ENCODE data around the gene POM121L2. TPM values are rescaled to one million over a fixed set of nuclear protein-coding genes. Genes with fewer than 3 reads are reported as not detected.
A peak's percentile ranks its signal among the peaks of the same experiment; 100 is the strongest.

Gene POM121L2
- total and polyA plus RNA-seq, 2 of the 13 experiments (the other 11 are each of a cell fraction or from before 2014, with no cell fraction given): not detected

DNA sequence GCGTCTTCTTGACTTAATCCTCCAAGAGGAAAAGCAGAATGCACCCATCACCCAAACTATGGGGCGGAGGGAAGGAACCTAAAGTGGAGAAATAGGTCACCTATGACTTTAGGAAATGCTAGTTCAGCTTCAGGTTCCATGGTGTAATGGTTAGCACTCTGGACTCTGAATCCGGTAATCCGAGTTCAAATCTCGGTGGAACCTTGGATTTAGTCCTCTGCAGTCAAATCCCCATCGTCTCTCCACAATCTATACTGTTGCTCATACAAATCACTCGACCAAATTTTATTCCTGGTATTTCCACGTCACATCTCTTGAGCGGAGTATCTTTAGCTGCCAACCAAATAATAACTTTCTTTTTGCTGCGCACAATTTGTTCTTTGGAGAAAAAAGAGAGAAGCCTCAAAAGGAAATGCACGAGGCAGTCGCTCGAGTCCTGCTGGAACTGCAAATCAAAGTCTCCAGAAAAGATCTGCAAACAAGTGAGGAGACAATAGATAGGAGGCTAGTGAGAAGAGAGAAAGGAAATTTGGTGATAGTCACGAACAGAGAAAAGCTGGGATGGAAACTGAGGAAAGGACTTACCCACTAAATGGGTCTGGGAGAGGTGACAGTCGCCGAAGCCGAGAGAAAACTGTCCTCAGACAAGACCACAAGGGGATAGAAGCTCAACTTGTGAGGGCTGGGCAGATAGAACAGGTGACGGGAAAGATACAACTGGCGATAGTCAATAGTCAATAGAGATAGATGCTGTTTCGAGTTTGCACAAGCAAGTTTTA lies 16.6 kb downstream of the POM121L2 start (continued):
- TF ChIP-seq, protein P1, sequence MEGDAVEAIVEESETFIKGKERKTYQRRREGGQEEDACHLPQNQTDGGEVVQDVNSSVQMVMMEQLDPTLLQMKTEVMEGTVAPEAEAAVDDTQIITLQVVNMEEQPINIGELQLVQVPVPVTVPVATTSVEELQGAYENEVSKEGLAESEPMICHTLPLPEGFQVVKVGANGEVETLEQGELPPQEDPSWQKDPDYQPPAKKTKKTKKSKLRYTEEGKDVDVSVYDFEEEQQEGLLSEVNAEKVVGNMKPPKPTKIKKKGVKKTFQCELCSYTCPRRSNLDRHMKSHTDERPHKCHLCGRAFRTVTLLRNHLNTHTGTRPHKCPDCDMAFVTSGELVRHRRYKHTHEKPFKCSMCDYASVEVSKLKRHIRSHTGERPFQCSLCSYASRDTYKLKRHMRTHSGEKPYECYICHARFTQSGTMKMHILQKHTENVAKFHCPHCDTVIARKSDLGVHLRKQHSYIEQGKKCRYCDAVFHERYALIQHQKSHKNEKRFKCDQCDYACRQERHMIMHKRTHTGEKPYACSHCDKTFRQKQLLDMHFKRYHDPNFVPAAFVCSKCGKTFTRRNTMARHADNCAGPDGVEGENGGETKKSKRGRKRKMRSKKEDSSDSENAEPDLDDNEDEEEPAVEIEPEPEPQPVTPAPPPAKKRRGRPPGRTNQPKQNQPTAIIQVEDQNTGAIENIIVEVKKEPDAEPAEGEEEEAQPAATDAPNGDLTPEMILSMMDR (CRISPR knock-in tag; IDR thresholded peaks at IDR 0.05): no peak
- TF ChIP-seq SMC3 (IDR thresholded peaks at IDR 0.05; ENCODE audit: low read length) (no peak), SIN3B (IDR thresholded peaks at IDR 0.05; ENCODE audit: low read length) (no peak), FOXA3 (CRISPR knock-in tag; IDR thresholded peaks at IDR 0.05) (peak; percentile 40; the same call in 1 of the 2 replicates), KDM5A (IDR thresholded peaks at IDR 0.05; ENCODE audit: borderline replicate concordance, low read length) (peak; percentile 60; the same call in 1 of the 2 replicates), ZNF878 (CRISPR knock-in tag; IDR thresholded peaks at IDR 0.05) (no peak; the same call in 1 of the 2 replicates), GABPA (IDR thresholded peaks at IDR 0.05; ENCODE audit: low read depth, low read length) (no peak), GABPA (CRISPR knock-in tag; IDR thresholded peaks at IDR 0.05; ENCODE audit: low read depth) (0 out of 2 replicates have a peak, but pooled peaks have one; percentile 26), ZNF430 (CRISPR knock-in tag; IDR thresholded peaks at IDR 0.05) (peak; percentile 44; the same call in 1 of the 2 replicates), ARNT (IDR thresholded peaks at IDR 0.05) (no peak), MYNN (CRISPR knock-in tag; IDR thresholded peaks at IDR 0.05; ENCODE audit: low read depth) (no peak), ZNF260 (CRISPR knock-in tag; IDR thresholded peaks at IDR 0.05; ENCODE audit: borderline replicate concordance, low read depth) (no peak), SP2 (CRISPR knock-in tag; IDR thresholded peaks at IDR 0.05) (no peak), NRL (CRISPR knock-in tag; IDR thresholded peaks at IDR 0.05; ENCODE audit: borderline replicate concordance) (no peak), ZNF468 (CRISPR knock-in tag; IDR thresholded peaks at IDR 0.05) (no peak), ZNF781 (CRISPR knock-in tag; IDR thresholded peaks at IDR 0.05; ENCODE audit: borderline replicate concordance, not compliant biosample characterization) (no peak)
- TF ChIP-seq, protein P2, sequence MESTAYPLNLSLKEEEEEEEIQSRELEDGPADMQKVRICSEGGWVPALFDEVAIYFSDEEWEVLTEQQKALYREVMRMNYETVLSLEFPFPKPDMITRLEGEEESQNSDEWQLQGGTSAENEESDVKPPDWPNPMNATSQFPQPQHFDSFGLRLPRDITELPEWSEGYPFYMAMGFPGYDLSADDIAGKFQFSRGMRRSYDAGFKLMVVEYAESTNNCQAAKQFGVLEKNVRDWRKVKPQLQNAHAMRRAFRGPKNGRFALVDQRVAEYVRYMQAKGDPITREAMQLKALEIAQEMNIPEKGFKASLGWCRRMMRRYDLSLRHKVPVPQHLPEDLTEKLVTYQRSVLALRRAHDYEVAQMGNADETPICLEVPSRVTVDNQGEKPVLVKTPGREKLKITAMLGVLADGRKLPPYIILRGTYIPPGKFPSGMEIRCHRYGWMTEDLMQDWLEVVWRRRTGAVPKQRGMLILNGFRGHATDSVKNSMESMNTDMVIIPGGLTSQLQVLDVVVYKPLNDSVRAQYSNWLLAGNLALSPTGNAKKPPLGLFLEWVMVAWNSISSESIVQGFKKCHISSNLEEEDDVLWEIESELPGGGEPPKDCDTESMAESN (CRISPR knock-in tag; conservative IDR thresholded peaks at IDR 0.05): peak; percentile 42; the same call in 1 of the 2 replicates
- TF ChIP-seq, protein P3, sequence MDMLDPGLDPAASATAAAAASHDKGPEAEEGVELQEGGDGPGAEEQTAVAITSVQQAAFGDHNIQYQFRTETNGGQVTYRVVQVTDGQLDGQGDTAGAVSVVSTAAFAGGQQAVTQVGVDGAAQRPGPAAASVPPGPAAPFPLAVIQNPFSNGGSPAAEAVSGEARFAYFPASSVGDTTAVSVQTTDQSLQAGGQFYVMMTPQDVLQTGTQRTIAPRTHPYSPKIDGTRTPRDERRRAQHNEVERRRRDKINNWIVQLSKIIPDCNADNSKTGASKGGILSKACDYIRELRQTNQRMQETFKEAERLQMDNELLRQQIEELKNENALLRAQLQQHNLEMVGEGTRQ (IDR thresholded peaks at IDR 0.05; ENCODE audit: low read depth, low read length): no peak
- TF ChIP-seq, protein P3 (CRISPR knock-in tag; IDR thresholded peaks at IDR 0.05; ENCODE audit: borderline replicate concordance): no peak
- TF ChIP-seq, protein P4, sequence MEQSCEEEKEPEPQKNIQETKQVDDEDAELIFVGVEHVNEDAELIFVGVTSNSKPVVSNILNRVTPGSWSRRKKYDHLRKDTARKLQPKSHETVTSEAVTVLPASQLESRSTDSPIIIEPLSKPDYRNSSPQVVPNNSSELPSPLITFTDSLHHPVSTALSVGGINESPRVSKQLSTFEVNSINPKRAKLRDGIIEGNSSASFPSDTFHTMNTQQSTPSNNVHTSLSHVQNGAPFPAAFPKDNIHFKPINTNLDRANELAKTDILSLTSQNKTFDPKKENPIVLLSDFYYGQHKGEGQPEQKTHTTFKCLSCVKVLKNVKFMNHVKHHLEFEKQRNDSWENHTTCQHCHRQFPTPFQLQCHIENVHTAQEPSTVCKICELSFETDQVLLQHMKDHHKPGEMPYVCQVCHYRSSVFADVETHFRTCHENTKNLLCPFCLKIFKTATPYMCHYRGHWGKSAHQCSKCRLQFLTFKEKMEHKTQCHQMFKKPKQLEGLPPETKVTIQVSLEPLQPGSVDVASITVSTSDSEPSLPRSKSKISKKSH (CRISPR knock-in tag; IDR thresholded peaks at IDR 0.05; ENCODE audit: borderline replicate concordance): no peak
- TF ChIP-seq, protein P5, sequence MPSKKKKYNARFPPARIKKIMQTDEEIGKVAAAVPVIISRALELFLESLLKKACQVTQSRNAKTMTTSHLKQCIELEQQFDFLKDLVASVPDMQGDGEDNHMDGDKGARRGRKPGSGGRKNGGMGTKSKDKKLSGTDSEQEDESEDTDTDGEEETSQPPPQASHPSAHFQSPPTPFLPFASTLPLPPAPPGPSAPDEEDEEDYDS (CRISPR knock-in tag; IDR thresholded peaks at IDR 0.05): peak; percentile 91

Measured in HepG2 (cell line).